H1 (cell line): Measurements from ENCODE around the gene TWIST2. TPM values are rescaled to one million over a fixed set of nuclear protein-coding genes. Genes with fewer than 3 reads are reported as not detected.

ENCODE experiments used
- BRCA1 ChIP-seq: IDR thresholded peaks from 2 replicates; pipeline ENCODE4 v1.6.1; 2012; ENCODE audit warnings: low read depth, low read length, improper control_type of control experiment
- CBX8 ChIP-seq: fragments of 300-800, 300-1000 bp; sonication (generic); IDR thresholded peaks from 2 replicates; pipeline ENCODE4 v1.7.1; 2016; ENCODE audit warnings: low read depth, low read length, borderline replicate concordance
- EP300 ChIP-seq, 2 experiments: IDR thresholded peaks; 1 replicate in 1 of 2; 2 replicates in 1 of 2; pipeline ENCODE4 v1.6.1; 2011 to 2012; ENCODE audit warnings: low read depth in 2 of 2, low read length in 2 of 2, mild to moderate bottlenecking in 2 of 2, borderline replicate concordance in 1 of 2, inconsistent platforms in 1 of 2, moderate library complexity in 1 of 2
- polyA plus RNA-seq, 7 experiments: library from polyadenylated mRNA; depleted of rRNA in 3 of 7; stranded (reverse) in 5 of 7; unstranded in 2 of 7; fragments of >200 nt in 5 of 7; fragments of 200-250 nt in 2 of 7; gene quantifications; 1 replicate in 5 of 7; 2 replicates in 1 of 7; 4 replicates in 1 of 7; pipeline versions ENCODE4 v1.2.1 to v1.2.3, GENCODE V29; 2011 to 2013; ENCODE audit warnings: missing spikeins in 2 of 7, mixed read lengths in 2 of 7
- total RNA-seq: library from RNA; stranded (reverse); fragmentation: NEBNext Ultra II Directional; extraction: Animal tissue kit (Norgen Biotek cat#: 25700); gene quantifications from 2 replicates; pipeline ENCODE4 v1.2.1, GENCODE V29; 2021

The TWIST2 gene
- total and polyA plus RNA-seq, 2 of the 8 experiments (the other 6 are each of a cell fraction or from before 2014, with no cell fraction given), result 2.6 to 4.3 TPM

- TF ChIP-seq BRCA1 (no peak), CBX8 (no peak), EP300 (IDR thresholded peaks at IDR 0.05; ENCODE audit: borderline replicate concordance in 1 of 2, low read depth in 2 of 2, low read length in 2 of 2) (no peak)
These were observed 44.9 kb upstream of the TWIST2 start (continued) for GRCh38 chr2:238802957-238803356.
